AG04449 (cell line): ENCODE results near the gene PORCN.

Experiments
- CTCF ChIA-PET: fragments of 350-600 bp; formaldehyde crosslinking; extraction: SDS; loops from one replicate; lab custom pipeline; 2021; ENCODE audit warnings: antibody characterized with exemption; lab: Yijun Ruan, JAX
- POLR2A ChIA-PET: fragments of 400-600, 350-600 bp; formaldehyde crosslinking; extraction: SDS; loops from one replicate; lab custom pipeline; 2020; ENCODE audit warnings: antibody characterized with exemption, inconsistent platforms; lab: Yijun Ruan, JAX
- DNase-seq: peaks from one replicate; pipeline ENCODE4 v3.0.0-alpha.2; 2010; ENCODE audit warnings: low read depth, low spot score
- H3K4me3 ChIP-seq: 2 replicates; pipeline ENCODE4 v1.5.1; 2011; ENCODE audit warnings: low read depth, mild to moderate bottlenecking, control low read depth, low read length
- CTCF ChIP-seq: IDR thresholded peaks from one replicate; pipeline ENCODE4 v1.5.1; 2011; ENCODE audit warnings: mild to moderate bottlenecking, moderate library complexity, low read length, control low read depth, inconsistent platforms; ENCODE audit not compliant: insufficient read depth; ENCODE audit errors: missing control alignments

The PORCN gene

DNA sequence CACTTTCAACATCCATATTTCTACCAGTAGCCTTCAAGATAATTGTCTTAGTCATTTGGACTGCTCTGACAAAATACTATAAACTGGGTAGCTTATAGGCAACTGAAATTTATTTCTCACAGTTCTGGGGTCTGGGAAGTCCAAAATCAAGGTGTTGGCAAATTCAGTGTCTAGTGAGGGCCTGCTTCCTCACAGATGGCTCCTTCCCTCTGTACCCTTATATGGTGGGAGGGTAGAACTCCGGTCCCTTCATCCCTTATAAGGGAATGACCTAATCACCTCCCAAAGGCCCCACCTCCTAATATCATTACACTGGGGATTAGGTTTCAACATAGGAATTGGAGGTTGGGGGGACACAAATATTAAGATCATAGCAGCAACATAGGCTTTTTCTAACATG, 23.4 kb downstream of the PORCN start:
- H3K4me3 ChIP-seq, result no peak overlapping the region
- DNase-seq, result no peak
- CTCF ChIA-PET, result interaction anchor here (1.4 kb wide), 1 partner anchor 8 kb away, joined by 3 read pairs; the partner anchor contains the start of gene TBC1D25
- no peak for TF ChIP-seq CTCF
- POLR2A ChIA-PET, result interaction anchor here (0.6 to 0.7 kb wide), 3 partner anchors 8 to 55 kb away, joined by 3 read pairs; partner anchors contain the start of gene TBC1D25

- ChIA-PET CTCF (no interaction called here), POLR2A (no interaction called here)
- H3K4me3 ChIP-seq, result no peak overlapping the region
- DNase-seq, result no peak
- no peak for TF ChIP-seq CTCF
Observed at GRCh38 chrX:48533165-48533564, 24.4 kb downstream of the PORCN start.

DNA sequence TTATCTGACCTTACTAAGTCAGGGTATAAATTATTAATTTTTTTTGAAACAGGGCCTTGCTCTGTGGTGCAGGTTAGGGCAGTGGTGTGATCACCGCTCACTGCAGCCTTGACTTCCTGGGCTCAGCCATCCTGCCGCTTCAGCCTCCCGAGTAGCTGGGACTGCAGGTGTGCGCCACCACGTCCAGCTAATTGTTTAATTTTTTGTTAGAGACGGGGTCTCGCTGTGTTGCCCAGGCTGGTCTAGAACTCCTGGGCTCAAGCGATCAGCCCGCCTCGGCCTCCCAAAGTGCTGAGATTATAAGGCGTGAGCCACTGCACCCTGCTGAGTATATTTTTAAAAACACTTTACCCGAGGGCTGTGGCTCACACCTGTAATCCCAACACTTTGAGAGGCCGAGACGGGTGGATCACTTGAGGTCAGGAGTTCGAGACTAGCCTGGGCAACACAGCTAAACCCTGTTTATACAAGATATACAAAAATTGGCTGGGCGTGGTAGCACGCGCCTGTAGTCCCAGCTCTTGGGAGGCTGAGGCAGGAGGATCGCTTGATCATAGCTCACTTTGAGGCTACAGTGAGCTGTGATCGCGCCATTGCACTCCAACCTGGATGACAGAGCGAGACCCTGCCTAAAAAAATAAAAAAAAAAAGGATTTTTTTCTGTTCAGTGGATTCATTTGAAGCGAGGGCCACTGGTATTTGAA, 30.0 kb downstream of the PORCN start:
- no peak for TF ChIP-seq CTCF
- CTCF ChIA-PET, result interaction anchor here (0.7 to 1.7 kb wide), 5 partner anchors 9 to 16 kb away, joined by 3 to 6 read pairs (median 3); no protein-coding TSS in a partner anchor
- POLR2A ChIA-PET, result no interaction called here
- peak overlapping the region; percentile 78 for H3K4me3 ChIP-seq
- DNase-seq, result no peak

GRCh38 chrX:48539345-48540027, 30.7 kb downstream of the PORCN start, which contains the start of gene TBC1D25:
Gene TBC1D25, plus strand, starts transcription at chrX:48539714. Its CDS starts 84 bp downstream, at chrX:48539798.
- peak; percentile 60 for TF ChIP-seq CTCF
- ChIA-PET POLR2A (interaction anchor here (1.0 kb wide), 2 partner anchors 8 to 18 kb away, joined by 3 read pairs; partner anchors contain the start of gene EBP), CTCF (interaction anchor here (0.7 to 1.5 kb wide), 5 partner anchors 8 to 15 kb away, joined by 3 to 6 read pairs (median 3); no protein-coding TSS in a partner anchor)
- H3K4me3 ChIP-seq, result peak within 1 kb of the TSS; percentile 78
- peak; percentile 75 for DNase-seq

GRCh38 chrX:48540028-48540375, 31.2 kb downstream of the PORCN start:
- peak overlapping the region; percentile 78 for H3K4me3 ChIP-seq
- POLR2A ChIA-PET, result interaction anchor here (1.0 kb wide), 2 partner anchors 8 to 18 kb away, joined by 3 read pairs; partner anchors contain the start of gene EBP
- no peak for DNase-seq
- CTCF ChIA-PET, result interaction anchor here (1.1 to 1.5 kb wide), 4 partner anchors 8 to 15 kb away, joined by 3 to 6 read pairs (median 3); no protein-coding TSS in a partner anchor
- TF ChIP-seq CTCF, result no peak

DNA sequence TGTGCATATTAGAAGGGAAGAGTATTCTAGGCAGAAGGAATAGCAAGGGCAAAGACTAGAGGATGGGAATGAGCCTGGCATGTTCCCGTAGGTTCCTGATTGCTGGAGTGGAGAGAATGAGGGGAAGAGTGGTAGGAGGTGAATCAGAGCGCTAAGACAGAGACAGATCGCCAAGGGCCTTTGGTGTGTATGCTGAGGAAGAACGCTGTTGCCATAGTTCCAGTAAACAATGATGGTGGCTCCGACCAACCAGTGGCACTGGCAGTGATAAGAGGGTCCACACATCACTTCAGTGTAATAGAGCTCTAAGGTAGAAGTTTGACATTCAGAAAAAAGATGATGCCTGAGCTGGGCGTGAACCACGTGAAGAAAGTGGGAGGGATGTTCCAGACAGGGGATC, 31.7 kb downstream of the PORCN start:
- ChIA-PET CTCF (interaction anchor here (1.5 kb wide), 1 partner anchor 8 kb away, joined by 6 read pairs; no protein-coding TSS in a partner anchor), POLR2A (interaction anchor here (1.0 kb wide), 1 partner anchor 19 kb away, joined by 3 read pairs; the partner anchor contains the start of gene EBP)
- TF ChIP-seq CTCF, result no peak
- H3K4me3 ChIP-seq, result peak overlapping the region; percentile 78
- no peak for DNase-seq
